GM23248 (cell line): ENCODE data around the gene EIPR1.

ENCODE experiments used
- EZH2 ChIP-seq: fragments of 200-600 bp; sonication (generic); IDR thresholded peaks from 2 replicates; pipeline ENCODE4 v1.6.1; 2018; ENCODE audit warnings: antibody characterized with exemption, mild to moderate bottlenecking; ENCODE audit not compliant: insufficient read depth, poor library complexity, severe bottlenecking
- EZH2phosphoT487 ChIP-seq: fragments of 200-600 bp; sonication (generic); IDR thresholded peaks from 2 replicates; pipeline ENCODE4 v1.6.1; 2018; ENCODE audit warnings: antibody characterized with exemption, moderate library complexity, mild to moderate bottlenecking, low read depth; ENCODE audit not compliant: insufficient read depth

- no peak for TF ChIP-seq EZH2phosphoT487
- no peak for TF ChIP-seq EZH2
Measured at GRCh38 chr2:3356799-3357198, 20.8 kb downstream of the EIPR1 start.
